SH-SY5Y (cell line): Measurements from ENCODE around the gene BABAM2.

Source experiments
- GATA2 ChIP-seq: IDR thresholded peaks from 2 replicates; pipeline ENCODE4 v1.6.1; 2011; ENCODE audit warnings: mild to moderate bottlenecking, low read depth, low read length
- GATA3 ChIP-seq: IDR thresholded peaks from 2 replicates; pipeline ENCODE4 v1.6.1; 2011; ENCODE audit warnings: low read depth, mild to moderate bottlenecking, low read length, moderate library complexity

GRCh38 chr2:28251337-28251736, 360.8 kb downstream of the BABAM2 start:
- TF ChIP-seq GATA3, result no peak
- TF ChIP-seq GATA2, result no peak
